ENCODE data around the gene ELMO1.
A peak's percentile ranks its signal among the peaks of the same experiment; 100 is the strongest.

ELMO1 gene

GRCh38 chr7:36943591-36944435, 504.9 kb downstream of the ELMO1 start:
- no peaks in the 10 kb centered on the region for H3K27me3 Mint-ChIP-seq
- H3K36me3 Mint-ChIP-seq (ENCODE audit: low read depth) = peaks cover 92% of the 10 kb centered on the region
- no peak overlapping the region for H3K4me3 Mint-ChIP-seq
- H3K9me3 Mint-ChIP-seq = peaks cover 57% of the 10 kb centered on the region
- no peak overlapping the region for H3K27ac Mint-ChIP-seq
- H3K4me1 Mint-ChIP-seq (ENCODE audit: low read depth) = peaks cover 28% of the 10 kb centered on the region

- Mint-ChIP-seq H3K4me1 (ENCODE audit: low read depth) (peaks cover 33% of the 10 kb centered on the region), H3K27me3 (no peaks in the 10 kb centered on the region), H3K36me3 (ENCODE audit: low read depth) (peaks cover 94% of the 10 kb centered on the region), H3K9me3 (peaks cover 52% of the 10 kb centered on the region), H3K4me3 (no peak overlapping the region), H3K27ac (peak overlapping the region; percentile 6)
Measured at GRCh38 chr7:36942955-36943354, 505.7 kb downstream of the ELMO1 start.

GRCh38 chr7:36942541-36942940, 506.1 kb downstream of the ELMO1 start:
- no peak overlapping the region for H3K27ac Mint-ChIP-seq
- peaks cover 50% of the 10 kb centered on the region for H3K9me3 Mint-ChIP-seq
- H3K27me3 Mint-ChIP-seq = no peaks in the 10 kb centered on the region
- peaks cover 94% of the 10 kb centered on the region for H3K36me3 Mint-ChIP-seq (ENCODE audit: low read depth)
- H3K4me3 Mint-ChIP-seq = no peak overlapping the region
- peaks cover 33% of the 10 kb centered on the region for H3K4me1 Mint-ChIP-seq (ENCODE audit: low read depth)

- Mint-ChIP-seq H3K9me3 (peaks cover 49% of the 10 kb centered on the region), H3K27me3 (no peaks in the 10 kb centered on the region), H3K4me1 (ENCODE audit: low read depth) (peaks cover 33% of the 10 kb centered on the region), H3K36me3 (ENCODE audit: low read depth) (peaks cover 94% of the 10 kb centered on the region), H3K27ac (no peak overlapping the region), H3K4me3 (no peak overlapping the region)
Measured at GRCh38 chr7:36942025-36942424, 506.6 kb downstream of the ELMO1 start.

- peaks cover 30% of the 10 kb centered on the region for H3K4me1 Mint-ChIP-seq (ENCODE audit: low read depth)
- H3K4me3 Mint-ChIP-seq = no peak overlapping the region
- no peaks in the 10 kb centered on the region for H3K27me3 Mint-ChIP-seq
- H3K9me3 Mint-ChIP-seq = peaks cover 52% of the 10 kb centered on the region
- peaks cover 94% of the 10 kb centered on the region for H3K36me3 Mint-ChIP-seq (ENCODE audit: low read depth)
- no peak overlapping the region for H3K27ac Mint-ChIP-seq
Measured at GRCh38 chr7:36941359-36941758, 507.3 kb downstream of the ELMO1 start.

GRCh38 chr7:36939816-36940215, 508.8 kb downstream of the ELMO1 start:
- H3K27ac Mint-ChIP-seq = no peak overlapping the region
- H3K9me3 Mint-ChIP-seq = peaks cover 65% of the 10 kb centered on the region
- H3K4me1 Mint-ChIP-seq (ENCODE audit: low read depth) = peaks cover 30% of the 10 kb centered on the region
- no peaks in the 10 kb centered on the region for H3K27me3 Mint-ChIP-seq
- H3K4me3 Mint-ChIP-seq = no peak overlapping the region
- peaks cover 97% of the 10 kb centered on the region for H3K36me3 Mint-ChIP-seq (ENCODE audit: low read depth)

GRCh38 chr7:36937754-36938563, 510.7 kb downstream of the ELMO1 start:
- no peak overlapping the region for H3K4me3 Mint-ChIP-seq

GRCh38 chr7:36931892-36932291, 516.8 kb downstream of the ELMO1 start:
- H3K36me3 Mint-ChIP-seq (ENCODE audit: low read depth) = peaks cover 69% of the 10 kb centered on the region
- peaks cover 29% of the 10 kb centered on the region for H3K9me3 Mint-ChIP-seq
- H3K27me3 Mint-ChIP-seq = no peaks in the 10 kb centered on the region
- H3K27ac Mint-ChIP-seq = no peak overlapping the region
- no peaks in the 10 kb centered on the region for H3K4me1 Mint-ChIP-seq (ENCODE audit: low read depth)
- no peak overlapping the region for H3K4me3 Mint-ChIP-seq

More at GRCh38 chr7:36937754-36938563, 510.7 kb downstream of the ELMO1 start:
- peaks cover 97% of the 10 kb centered on the region for H3K36me3 Mint-ChIP-seq (ENCODE audit: low read depth)
- no peak overlapping the region for H3K27ac Mint-ChIP-seq
- H3K27me3 Mint-ChIP-seq = no peaks in the 10 kb centered on the region
- peaks cover 58% of the 10 kb centered on the region for H3K9me3 Mint-ChIP-seq
- H3K4me1 Mint-ChIP-seq (ENCODE audit: low read depth) = peaks cover 17% of the 10 kb centered on the region

GRCh38 chr7:36929791-36930190, 518.9 kb downstream of the ELMO1 start:
- H3K27ac Mint-ChIP-seq = no peak overlapping the region
- H3K4me3 Mint-ChIP-seq = no peak overlapping the region
- no peaks in the 10 kb centered on the region for H3K27me3 Mint-ChIP-seq
- no peaks in the 10 kb centered on the region for H3K4me1 Mint-ChIP-seq (ENCODE audit: low read depth)
- peaks cover 58% of the 10 kb centered on the region for H3K36me3 Mint-ChIP-seq (ENCODE audit: low read depth)
- H3K9me3 Mint-ChIP-seq = peaks cover 10% of the 10 kb centered on the region

- H3K27me3 Mint-ChIP-seq = no peaks in the 10 kb centered on the region
- no peak overlapping the region for H3K27ac Mint-ChIP-seq
- peaks cover 9% of the 10 kb centered on the region for H3K9me3 Mint-ChIP-seq
- H3K4me1 Mint-ChIP-seq (ENCODE audit: low read depth) = no peaks in the 10 kb centered on the region
- H3K4me3 Mint-ChIP-seq = no peak overlapping the region
- H3K36me3 Mint-ChIP-seq (ENCODE audit: low read depth) = peaks cover 53% of the 10 kb centered on the region
Measured at GRCh38 chr7:36928718-36929117, 519.9 kb downstream of the ELMO1 start.

GRCh38 chr7:36928311-36928710, 520.4 kb downstream of the ELMO1 start:
- H3K4me3 Mint-ChIP-seq = no peak overlapping the region
- peaks cover 7% of the 10 kb centered on the region for H3K9me3 Mint-ChIP-seq

GRCh38 chr7:36925691-36926090, 523.0 kb downstream of the ELMO1 start:
- Mint-ChIP-seq H3K9me3 (peaks cover 5% of the 10 kb centered on the region), H3K36me3 (ENCODE audit: low read depth) (peaks cover 53% of the 10 kb centered on the region), H3K4me1 (ENCODE audit: low read depth) (no peaks in the 10 kb centered on the region), H3K4me3 (no peak overlapping the region), H3K27me3 (no peaks in the 10 kb centered on the region), H3K27ac (no peak overlapping the region)

More at GRCh38 chr7:36928311-36928710, 520.4 kb downstream of the ELMO1 start:
- Mint-ChIP-seq H3K36me3 (ENCODE audit: low read depth) (peaks cover 49% of the 10 kb centered on the region), H3K27ac (no peak overlapping the region), H3K4me1 (ENCODE audit: low read depth) (no peaks in the 10 kb centered on the region), H3K27me3 (no peaks in the 10 kb centered on the region)

GRCh38 chr7:36925207-36925606, 523.5 kb downstream of the ELMO1 start:
- no peak overlapping the region for H3K27ac Mint-ChIP-seq
- no peaks in the 10 kb centered on the region for H3K9me3 Mint-ChIP-seq
- peaks cover 51% of the 10 kb centered on the region for H3K36me3 Mint-ChIP-seq (ENCODE audit: low read depth)
- H3K27me3 Mint-ChIP-seq = no peaks in the 10 kb centered on the region
- no peaks in the 10 kb centered on the region for H3K4me1 Mint-ChIP-seq (ENCODE audit: low read depth)
- no peak overlapping the region for H3K4me3 Mint-ChIP-seq

GRCh38 chr7:36923943-36924436, 524.7 kb downstream of the ELMO1 start:
- H3K27me3 Mint-ChIP-seq = no peaks in the 10 kb centered on the region
- no peaks in the 10 kb centered on the region for H3K4me1 Mint-ChIP-seq (ENCODE audit: low read depth)
- H3K36me3 Mint-ChIP-seq (ENCODE audit: low read depth) = peaks cover 47% of the 10 kb centered on the region
- no peaks in the 10 kb centered on the region for H3K9me3 Mint-ChIP-seq
- H3K27ac Mint-ChIP-seq = no peak overlapping the region
- H3K4me3 Mint-ChIP-seq = no peak overlapping the region

- H3K4me1 Mint-ChIP-seq (ENCODE audit: low read depth) = no peaks in the 10 kb centered on the region
- no peaks in the 10 kb centered on the region for H3K9me3 Mint-ChIP-seq
- H3K36me3 Mint-ChIP-seq (ENCODE audit: low read depth) = peaks cover 47% of the 10 kb centered on the region
- no peak overlapping the region for H3K27ac Mint-ChIP-seq
- H3K4me3 Mint-ChIP-seq = no peak overlapping the region
- no peaks in the 10 kb centered on the region for H3K27me3 Mint-ChIP-seq
Measured at GRCh38 chr7:36923185-36923584, 525.5 kb downstream of the ELMO1 start.

Measured in stimulated activated naive CD8-positive, alpha-beta T cell treated with anti-CD3 and anti-CD28 coated beads, Interleukin-15, Interleukin-2, amounts not matched to agents 100 ng/mL and 50 ng/mL, for 24 hours (primary cell).